SIG-M5 treated with dmso at 0.1 percent for 504 hours (cell line): ENCODE measurements around the gene CELA3A.
"Not testable (repeated sequence)": the region's sequence is repeated elsewhere in the genome, so short reads cannot be mapped to it uniquely, and the experiment has no call there.

Experiments used
- DNase-seq: peaks from one replicate; lab custom pipeline; 2025; ENCODE audit not compliant: unreplicated experiment; lab: John Stamatoyannopoulos, UW

CELA3A gene, protein sequence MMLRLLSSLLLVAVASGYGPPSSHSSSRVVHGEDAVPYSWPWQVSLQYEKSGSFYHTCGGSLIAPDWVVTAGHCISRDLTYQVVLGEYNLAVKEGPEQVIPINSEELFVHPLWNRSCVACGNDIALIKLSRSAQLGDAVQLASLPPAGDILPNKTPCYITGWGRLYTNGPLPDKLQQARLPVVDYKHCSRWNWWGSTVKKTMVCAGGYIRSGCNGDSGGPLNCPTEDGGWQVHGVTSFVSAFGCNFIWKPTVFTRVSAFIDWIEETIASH

GRCh38 chr1:22001409-22001808, at the start of gene CELA3A:
Gene CELA3A (plus strand): TSS chr1:22001657. CDS start chr1:22001675, 18 bp downstream.
- no peak for DNase-seq

DNA sequence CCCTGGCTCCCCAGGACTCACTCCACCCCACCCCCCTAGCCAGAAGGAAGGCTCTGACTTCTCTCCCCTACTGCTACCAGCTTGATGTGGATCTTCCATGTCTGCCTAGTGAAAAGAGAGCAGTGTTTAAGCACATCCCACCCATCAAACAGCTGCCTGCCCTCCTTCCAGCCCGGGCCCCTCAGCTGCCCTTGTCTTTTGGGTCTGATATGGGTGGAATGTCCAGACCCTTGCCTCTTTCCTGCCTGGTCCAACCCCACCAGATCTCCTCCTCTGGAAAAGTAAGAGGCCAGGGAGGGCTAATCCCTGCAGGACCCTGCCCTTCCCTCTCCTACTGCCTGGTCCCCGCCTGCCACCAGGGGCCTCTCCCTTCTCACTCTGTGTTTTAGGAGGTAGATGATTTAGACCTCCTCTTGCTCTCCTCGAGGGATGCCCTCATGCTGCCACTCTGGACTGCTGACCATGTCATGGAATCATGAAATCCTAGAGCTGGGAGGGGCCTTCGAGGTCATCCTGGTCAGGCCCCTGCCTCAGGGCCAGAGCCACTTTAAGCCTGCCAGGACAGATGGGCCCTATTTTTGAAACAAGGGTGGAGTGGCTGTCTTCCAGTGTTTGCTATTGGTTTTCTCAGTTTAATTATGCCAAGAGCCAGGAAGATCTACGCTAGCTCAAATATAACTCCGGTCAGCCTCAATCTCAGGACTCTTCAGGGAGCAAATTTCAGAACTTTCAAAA, 48.5 kb upstream of the CELA3A start:
- no peak for DNase-seq

GRCh38 chr1:21955058-21955457, 46.4 kb upstream of the CELA3A start:
- DNase-seq, result no peak

DNA sequence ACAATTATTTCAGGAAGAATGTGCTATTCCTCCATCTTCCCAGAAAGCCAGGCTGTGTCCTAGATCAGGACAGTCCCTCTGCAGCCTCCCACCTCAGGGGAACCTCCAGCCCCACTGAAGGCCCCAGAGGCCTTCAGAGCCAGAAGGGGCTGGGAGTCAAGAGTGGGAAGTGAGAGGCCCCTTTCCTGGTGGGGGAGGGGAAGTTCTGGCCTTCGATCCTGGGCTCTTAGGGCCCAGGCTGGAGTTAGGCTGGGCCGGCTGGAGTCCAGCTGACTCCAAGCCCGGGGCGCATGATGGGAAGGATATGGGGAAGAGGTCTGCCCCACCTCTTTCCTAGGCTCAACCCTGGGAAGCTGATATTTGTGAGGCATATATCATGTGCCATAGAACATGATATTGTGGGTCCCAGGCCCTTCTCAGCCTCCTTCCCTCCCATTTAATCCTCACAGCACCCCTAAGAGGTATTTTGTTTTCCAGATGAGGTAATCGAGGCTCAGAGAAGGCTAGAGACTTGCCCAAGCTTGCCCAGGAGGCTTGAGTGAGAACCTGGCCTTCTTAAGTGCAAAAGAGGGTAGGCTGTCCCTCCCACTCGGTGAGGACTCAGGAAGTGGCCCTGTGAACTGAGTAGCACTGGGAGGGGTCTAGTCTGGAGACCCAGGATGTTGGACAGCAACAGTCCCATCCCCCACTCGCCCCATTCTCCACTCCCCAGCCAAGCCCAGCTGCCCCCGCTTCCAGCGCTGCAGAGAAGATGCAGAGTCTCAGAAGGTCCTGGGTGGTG, 45.8 kb upstream of the CELA3A start:
- no peak for DNase-seq

DNA sequence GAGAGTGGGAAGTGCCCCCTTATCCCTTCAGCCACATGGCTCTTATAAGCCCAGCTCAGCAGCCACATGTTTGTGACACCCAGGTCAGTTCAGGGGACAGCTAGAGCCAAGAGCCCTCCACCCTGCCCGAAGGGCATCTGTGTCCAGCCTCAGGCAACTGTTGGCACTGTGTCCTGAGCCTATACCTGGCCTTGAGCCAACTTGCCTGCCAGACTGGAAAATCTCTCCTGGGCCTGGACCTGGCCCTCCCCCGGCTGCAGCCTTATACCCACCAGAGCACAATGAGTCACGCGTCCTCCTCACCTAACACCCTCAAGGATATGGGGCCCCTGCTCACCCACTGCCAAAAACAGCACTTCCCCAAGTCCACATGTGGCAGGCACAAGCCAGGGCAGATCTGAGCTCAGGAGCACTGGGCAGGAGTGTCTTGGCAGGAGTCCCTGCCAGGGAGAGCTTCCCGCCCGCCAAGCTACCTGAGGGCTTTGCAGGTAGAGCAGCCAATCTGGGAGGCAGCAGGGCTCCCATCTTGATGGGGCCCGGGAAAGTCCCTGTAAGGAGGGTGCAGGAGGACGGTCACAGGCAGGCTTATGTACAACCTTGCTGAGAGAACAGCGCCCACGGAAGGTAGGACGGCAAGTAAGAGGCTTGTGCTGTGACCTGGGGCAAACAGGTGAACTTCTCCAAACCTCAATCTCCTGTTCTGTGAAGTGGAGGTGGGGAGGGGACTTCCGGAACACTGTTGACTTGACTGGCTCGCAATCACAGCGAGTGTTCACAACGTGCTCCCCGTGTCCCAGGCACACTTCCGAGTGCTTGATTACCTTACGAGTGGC, 44.5 kb upstream of the CELA3A start:
- peak; percentile 49 for DNase-seq

GRCh38 chr1:21961337-21961736, 40.1 kb upstream of the CELA3A start:
- no peak for DNase-seq

DNA sequence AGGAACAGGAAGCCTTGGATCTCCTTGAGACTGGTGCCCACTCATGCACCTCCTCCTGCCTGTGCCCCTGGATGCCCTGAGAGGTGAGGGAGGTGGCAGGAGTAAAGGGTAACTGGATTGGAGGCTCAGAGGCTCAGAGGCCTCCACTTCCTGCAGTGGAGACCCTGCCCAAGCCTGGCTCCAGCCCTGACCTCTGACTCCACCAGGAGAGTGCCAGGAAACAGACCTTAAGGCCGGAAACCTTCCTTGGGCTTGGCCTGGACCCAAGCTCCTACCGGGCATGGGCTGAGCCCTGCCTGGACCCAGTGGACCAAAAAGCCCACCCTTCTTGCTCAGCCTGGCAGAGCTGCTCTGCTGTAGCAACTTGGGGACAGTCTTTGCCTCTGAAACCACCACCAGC, 39.7 kb upstream of the CELA3A start:
- no peak for DNase-seq

DNA sequence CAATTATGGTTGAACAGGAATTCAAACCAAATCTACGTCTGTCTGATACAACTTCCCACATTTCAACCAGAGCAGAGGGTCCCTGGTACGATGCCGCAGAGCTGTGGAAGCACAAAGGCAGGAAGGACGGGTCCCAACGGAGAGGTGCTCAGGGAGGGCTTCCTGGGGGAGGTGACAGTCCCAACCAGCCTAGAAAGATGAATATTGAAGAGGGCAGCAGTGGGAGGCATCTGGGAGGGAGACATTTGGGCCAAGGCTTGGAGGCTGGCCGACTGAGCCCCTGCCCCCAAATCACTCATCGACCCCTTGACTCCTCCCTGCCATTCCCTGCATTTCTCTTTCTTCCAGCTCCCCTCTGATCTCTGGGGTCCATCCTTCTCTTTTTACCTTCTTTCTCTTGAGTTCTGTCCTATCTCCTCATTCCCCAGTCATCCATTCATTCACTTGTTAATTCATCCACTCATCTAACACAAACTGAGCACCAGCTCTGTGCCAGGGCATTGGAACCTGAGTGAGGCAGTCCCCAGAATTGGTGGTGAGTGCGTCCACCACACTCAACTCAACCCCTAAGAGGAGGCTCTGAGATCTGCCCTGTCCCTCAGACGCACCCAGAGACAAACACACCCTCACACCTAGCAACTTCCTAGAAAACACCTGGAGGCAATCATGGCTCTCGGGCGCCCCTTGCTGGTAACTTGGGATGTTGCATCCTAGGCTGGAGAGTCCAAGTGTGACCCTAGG, 37.8 kb upstream of the CELA3A start:
- peak; percentile 47 for DNase-seq

DNA sequence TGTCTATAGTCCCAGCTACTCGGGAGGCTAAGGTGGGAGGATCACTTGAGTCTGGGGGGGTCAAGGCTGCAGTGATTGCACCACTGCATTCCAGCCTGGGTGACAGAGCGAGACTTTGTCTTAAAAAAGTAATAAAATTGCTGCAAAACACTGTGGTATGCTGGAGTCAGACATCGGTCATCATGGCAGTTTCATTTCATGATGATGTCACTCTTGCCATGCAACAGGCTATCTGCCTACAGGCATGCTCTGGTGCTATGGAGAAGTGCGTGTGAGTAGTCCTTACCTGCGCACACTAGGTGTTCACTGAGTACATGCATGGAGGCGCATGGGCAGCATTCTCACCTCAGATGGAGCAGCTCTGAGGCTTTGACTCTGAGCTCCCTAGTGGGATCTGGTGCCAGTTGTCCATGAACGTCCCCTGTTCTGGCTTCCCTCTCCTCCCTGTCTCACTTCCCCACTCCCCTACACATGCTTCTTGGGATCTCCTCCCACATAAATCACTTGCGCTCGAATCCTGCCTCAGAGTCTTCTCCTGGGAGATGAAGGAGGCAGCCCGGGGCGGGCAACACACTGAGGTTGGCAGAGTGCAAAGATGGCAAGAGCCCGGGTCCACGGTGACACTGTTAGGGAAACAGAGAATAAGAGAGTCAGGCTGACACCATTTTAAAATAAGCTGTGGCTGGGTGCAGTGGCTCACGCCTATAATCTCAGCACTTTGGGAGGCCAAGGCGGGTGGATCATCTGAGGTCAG, 35.0 kb upstream of the CELA3A start:
- no peak for DNase-seq

DNA sequence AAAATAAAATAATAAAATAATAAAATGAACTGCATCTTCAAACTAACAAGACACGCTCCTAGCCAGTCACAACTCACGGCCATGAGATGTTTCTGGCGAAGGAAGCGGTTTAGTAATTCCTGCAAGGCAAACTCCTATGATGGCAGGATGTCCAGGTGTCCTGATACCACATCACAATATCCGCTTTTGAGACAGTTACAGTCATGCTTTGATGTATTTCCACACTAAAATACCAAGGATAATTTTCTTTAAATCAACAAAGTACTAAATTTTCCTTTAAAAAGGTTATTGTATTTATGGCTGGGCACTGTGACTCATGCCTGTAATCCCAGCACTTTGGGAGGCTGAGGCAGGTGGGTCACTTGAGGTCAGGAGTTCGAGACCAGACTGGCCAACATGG, 34.2 kb upstream of the CELA3A start:
- not testable (repeated sequence) for DNase-seq

DNA sequence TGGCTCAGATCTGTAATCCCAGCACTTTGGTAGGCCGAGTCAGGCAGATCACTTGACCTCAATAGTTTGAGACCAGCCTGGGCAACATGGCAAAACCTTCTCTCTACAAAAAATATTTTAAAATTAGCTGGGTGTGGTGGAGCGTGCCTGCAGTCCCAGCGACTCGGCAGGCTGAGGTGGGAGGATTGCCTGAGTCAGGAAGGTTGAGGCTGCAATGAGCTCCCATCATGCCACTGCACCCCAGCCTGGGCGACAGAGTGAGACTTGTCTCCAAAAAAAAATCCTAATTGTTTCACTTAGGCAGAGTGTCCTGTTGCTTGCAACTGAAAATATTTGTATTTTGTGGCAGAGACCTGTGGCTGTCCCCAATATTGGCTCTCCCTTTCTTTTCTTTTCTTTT, 32.4 kb upstream of the CELA3A start:
- not testable (repeated sequence) for DNase-seq

DNA sequence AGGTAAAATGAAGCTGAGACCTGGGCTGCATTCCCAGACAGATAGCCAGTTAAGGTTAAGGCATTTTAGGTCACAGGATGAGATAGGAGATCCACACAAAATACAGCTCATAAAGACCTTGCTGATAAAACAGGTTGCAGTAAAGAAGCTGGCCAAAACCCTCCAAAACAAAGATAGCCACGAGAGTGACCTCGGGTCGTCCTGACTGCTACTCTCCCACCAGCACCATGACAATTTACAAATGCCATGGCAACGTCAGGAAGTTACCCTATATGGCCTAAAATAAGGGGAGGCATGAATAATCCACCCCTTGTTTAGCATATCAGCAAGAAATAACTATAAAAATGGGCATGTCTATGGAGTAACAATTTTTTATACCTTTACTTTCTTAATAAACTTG, 30.9 kb upstream of the CELA3A start:
- DNase-seq, result not testable (repeated sequence)

GRCh38 chr1:21972973-21973441, 28.4 kb upstream of the CELA3A start:
- not testable (repeated sequence) for DNase-seq

DNA sequence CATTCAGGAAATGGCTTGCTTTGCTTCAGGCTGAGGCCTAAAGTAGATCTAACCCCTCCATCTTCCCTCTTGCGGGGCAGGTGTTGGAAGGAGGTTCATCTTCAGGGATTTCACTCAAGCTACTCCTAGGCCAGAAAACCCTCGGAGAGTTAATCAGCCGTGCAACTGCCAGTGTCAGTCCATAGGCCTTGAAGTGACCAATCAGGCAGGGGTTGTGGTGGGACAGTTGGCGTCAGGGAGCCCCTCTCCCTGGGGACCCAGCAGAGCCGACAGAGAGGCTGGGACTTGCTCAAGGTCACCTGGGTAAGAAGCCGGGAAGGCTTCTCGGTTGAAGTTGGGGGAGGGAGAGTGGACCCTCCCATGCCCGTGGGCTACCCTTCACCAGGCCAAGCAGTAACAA, 27.5 kb upstream of the CELA3A start:
- not testable (repeated sequence) for DNase-seq

GRCh38 chr1:21974699-21975098, 26.8 kb upstream of the CELA3A start:
- not testable (repeated sequence) for DNase-seq

DNA sequence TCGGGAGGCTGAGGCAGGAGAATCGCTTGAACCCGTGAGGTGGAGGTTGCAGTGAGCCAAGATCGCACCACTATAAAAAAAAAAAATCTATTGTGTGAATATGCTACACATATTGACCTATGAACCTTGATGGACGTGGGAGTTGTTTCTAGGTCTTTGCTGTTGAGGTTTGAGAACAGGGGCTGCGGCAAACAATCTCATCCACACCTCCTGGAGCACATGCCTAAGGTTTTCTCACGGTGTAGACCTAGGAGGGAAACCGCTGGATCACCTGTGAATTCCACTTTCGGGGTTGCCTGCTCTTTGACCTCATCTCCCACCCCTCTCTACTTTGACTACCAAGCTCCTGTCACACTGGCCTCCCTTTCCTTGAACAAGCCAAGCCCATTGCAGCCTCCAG, 26.2 kb upstream of the CELA3A start:
- DNase-seq, result not testable (repeated sequence)

DNA sequence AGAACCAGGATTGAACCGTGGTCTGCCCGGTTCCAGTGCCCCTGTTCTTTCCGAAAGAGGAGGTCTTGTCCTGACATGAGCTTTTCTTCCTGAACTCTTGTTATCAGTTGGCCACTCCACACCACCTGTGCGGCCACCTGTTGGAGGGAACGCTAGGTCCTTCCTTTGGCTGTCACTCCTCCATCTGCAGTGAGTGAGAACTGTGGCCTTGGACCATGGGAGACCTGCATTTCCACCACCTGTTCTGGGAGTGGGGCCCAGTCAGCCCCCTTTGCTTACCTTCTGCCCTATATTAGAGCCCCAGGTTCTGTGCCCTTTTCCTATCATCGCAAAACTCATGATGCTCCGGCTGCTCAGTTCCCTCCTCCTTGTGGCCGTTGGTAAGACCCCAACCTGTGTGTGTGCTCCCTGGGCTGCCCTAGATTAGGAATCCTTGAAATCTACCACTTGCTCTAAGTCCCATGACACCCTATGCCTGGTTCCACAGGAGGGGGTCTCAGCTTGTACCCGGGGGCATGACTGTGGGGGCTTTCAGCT, 24.7 kb upstream of the CELA3A start, which contains the start of gene CELA3B:
TSS of gene CELA3B (plus strand) at position 320 of the 537 bp plus-strand sequence. CDS start at position 338, 18 bp downstream.
- DNase-seq, result not testable (repeated sequence)

DNA sequence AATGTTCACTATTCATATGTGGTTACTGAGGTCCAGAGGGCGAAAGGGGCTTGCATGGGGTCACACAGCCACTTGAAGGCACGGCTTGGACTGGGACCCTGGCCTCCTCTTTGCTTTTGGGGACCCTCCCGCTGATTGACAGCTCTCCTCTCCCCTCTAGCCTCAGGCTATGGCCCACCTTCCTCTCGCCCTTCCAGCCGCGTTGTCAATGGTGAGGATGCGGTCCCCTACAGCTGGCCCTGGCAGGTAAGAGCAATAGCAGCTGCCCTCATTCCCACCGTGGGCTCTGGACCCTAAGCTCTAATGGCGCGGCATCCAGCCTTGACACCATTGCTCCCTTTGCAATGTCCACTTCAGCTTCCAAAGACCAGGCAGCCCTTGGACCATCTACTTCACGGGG, 23.2 kb upstream of the CELA3A start:
- DNase-seq, result not testable (repeated sequence)
